ENCODE data around the gene PREB. TPM values are rescaled to one million over a fixed set of nuclear protein-coding genes. Genes with fewer than 3 reads are reported as not detected.

The PREB gene
- total and polyA plus RNA-seq, 2 of the 13 experiments (the other 11 are each of a cell fraction or from before 2014, with no cell fraction given) = 112 to 192 TPM

DNA sequence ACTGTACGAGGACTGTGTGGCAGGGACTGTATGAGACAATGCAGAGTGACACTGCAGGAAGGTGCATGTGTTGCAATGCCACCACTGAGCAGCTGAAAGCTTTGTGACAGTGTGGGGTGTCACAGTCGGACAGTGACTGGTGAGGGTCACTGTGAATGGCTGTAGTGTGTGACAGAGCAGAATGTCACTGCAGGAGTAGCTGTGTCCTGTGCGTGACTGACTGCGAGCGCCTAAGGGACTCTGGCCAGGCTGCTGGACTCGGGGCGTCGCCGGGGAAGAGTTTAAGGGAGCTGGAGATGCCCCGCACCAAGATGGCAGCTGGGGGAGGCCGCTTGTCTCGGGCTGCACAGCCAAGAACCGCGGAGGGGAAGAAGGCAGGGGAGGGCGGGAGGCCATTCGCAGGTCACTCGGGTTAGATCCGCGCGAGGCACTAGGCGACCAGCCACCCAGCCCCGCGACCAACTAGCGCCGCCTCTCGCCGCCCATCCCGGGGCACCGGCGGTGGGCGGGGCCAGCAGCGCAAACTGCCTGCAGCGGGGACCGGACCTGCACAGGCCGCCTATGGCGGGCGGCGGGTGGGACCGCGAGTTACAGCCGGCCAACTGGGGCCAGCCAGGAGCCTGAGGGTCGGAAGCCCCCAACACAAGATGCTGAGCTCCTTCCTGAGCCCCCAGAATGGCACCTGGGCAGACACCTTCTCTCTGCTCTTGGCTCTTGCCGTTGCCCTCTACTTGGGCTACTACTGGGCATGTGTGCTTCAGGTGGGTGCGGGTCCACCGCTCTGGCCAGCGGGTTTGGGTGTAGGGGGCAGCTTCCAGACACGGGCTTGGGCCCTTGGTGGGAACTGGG is 10.9 kb downstream of the PREB start, which contains the start of gene ABHD1:
TSS of gene ABHD1 (plus strand) at position 514 of the 849 bp plus-strand sequence. CDS start at position 648, 134 bp downstream.
- no peaks in the 10 kb centered on the region for H3K36me3 ChIP-seq (replicated peaks in 1 of 2; ENCODE audit: control insufficient read depth in 1 of 2, insufficient read depth in 2 of 2, low read length in 2 of 2)
- peaks cover 60% of the 10 kb centered on the region for H3K4me1 ChIP-seq (ENCODE audit: insufficient read depth, low read length)
- H3K79me2 ChIP-seq (ENCODE audit: insufficient read depth, low read length) = no peaks in the 10 kb centered on the region
- no peak within 1 kb of the TSS for H3K27ac ChIP-seq (ENCODE audit: extremely low read length, insufficient read depth, low read length)
- H3K4me3 ChIP-seq (replicated peaks in 1 of 3; ENCODE audit: insufficient read depth in 1 of 3, low read depth in 2 of 3, low read length in 3 of 3) = peak within 1 kb of the TSS; percentile 46 to 80 (median 62)
- in situ Hi-C loops (cut with HindIII; ENCODE audit: extremely low pct_ligation_motif_present, low pct_unique_long_range_greater_than_20kb) = no loop called here
- intact Hi-C loops (cut with micrococcal nuclease; ENCODE audit: unreplicated experiment) = loop anchor here (1.0 kb wide), 1 partner anchor 11 kb away; the partner anchor contains the start of gene PREB
- POLR2A ChIA-PET = interaction anchor here (0.9 to 5.3 kb wide), 14 partner anchors 10 to 88 kb away, joined by 3 to 76 read pairs (median 4); partner anchors contain the start of genes ATRAID, KHK, OST4 and PREB
- DNase-seq (ENCODE audit: low spot score) (peak; percentile 59), FAIRE-seq (peak; percentile 55), ATAC-seq (peak; percentile 78)
- no peaks in the 10 kb centered on the region for H4K20me1 ChIP-seq (ENCODE audit: insufficient read depth, low read length)
- CTCF ChIA-PET (ENCODE audit: low intra/inter-chr PET ratio, low total read pairs) = no interaction called here
- H3K9me3 ChIP-seq (ENCODE audit: low read length) = no peaks in the 10 kb centered on the region
- H3K27me3 ChIP-seq (ENCODE audit: control insufficient read depth in 1 of 2, insufficient read depth in 2 of 2, low read length in 2 of 2) = peaks cover 2 to 42% of the 10 kb centered on the region in 2 experiments; a peak in 4 of 5 replicates
- H3K4me2 ChIP-seq (ENCODE audit: low read depth, low read length) = peak within 1 kb of the TSS; percentile 99
- peak within 1 kb of the TSS; percentile 66 for H3K9ac ChIP-seq (ENCODE audit: insufficient read depth, low read depth, low read length)
- H2AFZ ChIP-seq (ENCODE audit: low read length) = peak within 1 kb of the TSS; percentile 4
- BruUV-seq (replicated peaks) = no TSS peak
- WGBS (ENCODE audit: low lambda C conversion rate) = 2% methylated on average over 25 of the region's 47 CpGs
- TF ChIP-seq U2AF2 (IDR thresholded peaks at IDR 0.05; ENCODE audit: low read depth, low read length) = no peak
- TF ChIP-seq ZNF432 (CRISPR knock-in tag; IDR thresholded peaks at IDR 0.05; ENCODE audit: borderline replicate concordance) = no peak
- no peak for TF ChIP-seq ZNF44 (CRISPR knock-in tag; IDR thresholded peaks at IDR 0.05)
- no peak for TF ChIP-seq ZNF598 (CRISPR knock-in tag; IDR thresholded peaks at IDR 0.05; ENCODE audit: borderline replicate concordance)
- TF ChIP-seq ASH2L (IDR thresholded peaks at IDR 0.05; ENCODE audit: insufficient read length, low read depth, low read length) = no peak
- TF ChIP-seq, protein P1, sequence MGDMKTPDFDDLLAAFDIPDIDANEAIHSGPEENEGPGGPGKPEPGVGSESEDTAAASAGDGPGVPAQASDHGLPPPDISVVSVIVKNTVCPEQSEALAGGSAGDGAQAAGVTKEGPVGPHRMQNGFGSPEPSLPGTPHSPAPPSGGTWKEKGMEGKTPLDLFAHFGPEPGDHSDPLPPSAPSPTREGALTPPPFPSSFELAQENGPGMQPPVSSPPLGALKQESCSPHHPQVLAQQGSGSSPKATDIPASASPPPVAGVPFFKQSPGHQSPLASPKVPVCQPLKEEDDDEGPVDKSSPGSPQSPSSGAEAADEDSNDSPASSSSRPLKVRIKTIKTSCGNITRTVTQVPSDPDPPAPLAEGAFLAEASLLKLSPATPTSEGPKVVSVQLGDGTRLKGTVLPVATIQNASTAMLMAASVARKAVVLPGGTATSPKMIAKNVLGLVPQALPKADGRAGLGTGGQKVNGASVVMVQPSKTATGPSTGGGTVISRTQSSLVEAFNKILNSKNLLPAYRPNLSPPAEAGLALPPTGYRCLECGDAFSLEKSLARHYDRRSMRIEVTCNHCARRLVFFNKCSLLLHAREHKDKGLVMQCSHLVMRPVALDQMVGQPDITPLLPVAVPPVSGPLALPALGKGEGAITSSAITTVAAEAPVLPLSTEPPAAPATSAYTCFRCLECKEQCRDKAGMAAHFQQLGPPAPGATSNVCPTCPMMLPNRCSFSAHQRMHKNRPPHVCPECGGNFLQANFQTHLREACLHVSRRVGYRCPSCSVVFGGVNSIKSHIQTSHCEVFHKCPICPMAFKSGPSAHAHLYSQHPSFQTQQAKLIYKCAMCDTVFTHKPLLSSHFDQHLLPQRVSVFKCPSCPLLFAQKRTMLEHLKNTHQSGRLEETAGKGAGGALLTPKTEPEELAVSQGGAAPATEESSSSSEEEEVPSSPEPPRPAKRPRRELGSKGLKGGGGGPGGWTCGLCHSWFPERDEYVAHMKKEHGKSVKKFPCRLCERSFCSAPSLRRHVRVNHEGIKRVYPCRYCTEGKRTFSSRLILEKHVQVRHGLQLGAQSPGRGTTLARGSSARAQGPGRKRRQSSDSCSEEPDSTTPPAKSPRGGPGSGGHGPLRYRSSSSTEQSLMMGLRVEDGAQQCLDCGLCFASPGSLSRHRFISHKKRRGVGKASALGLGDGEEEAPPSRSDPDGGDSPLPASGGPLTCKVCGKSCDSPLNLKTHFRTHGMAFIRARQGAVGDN (CRISPR knock-in tag; IDR thresholded peaks at IDR 0.05) = peak; percentile 97
- peak; percentile 77; the same call in 1 of the 2 replicates for TF ChIP-seq SAP130 (CRISPR knock-in tag; IDR thresholded peaks at IDR 0.05; ENCODE audit: low read depth)
- no peak for TF ChIP-seq SP1 (IDR thresholded peaks at IDR 0.05)
- TF ChIP-seq SP1 (CRISPR knock-in tag; IDR thresholded peaks at IDR 0.05) = peak; percentile 74
- peak; percentile 87 for TF ChIP-seq HDAC1 (CRISPR knock-in tag; IDR thresholded peaks at IDR 0.05)
- TF ChIP-seq SYNCRIP (IDR thresholded peaks at IDR 0.05; ENCODE audit: insufficient read depth, low read depth, low read length) = no peak
- TF ChIP-seq, protein P2, sequence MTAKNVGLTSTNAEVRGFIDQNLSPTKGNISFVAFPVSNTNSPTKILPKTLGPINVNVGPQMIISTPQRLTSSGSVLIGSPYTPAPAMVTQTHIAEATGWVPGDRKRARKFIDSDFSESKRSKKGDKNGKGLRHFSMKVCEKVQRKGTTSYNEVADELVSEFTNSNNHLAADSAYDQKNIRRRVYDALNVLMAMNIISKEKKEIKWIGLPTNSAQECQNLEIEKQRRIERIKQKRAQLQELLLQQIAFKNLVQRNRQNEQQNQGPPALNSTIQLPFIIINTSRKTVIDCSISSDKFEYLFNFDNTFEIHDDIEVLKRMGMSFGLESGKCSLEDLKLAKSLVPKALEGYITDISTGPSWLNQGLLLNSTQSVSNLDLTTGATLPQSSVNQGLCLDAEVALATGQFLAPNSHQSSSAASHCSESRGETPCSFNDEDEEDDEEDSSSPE (CRISPR knock-in tag; IDR thresholded peaks at IDR 0.05) = 0 out of 2 replicates have a peak, but pooled peaks have one; percentile 28
- TF ChIP-seq ZNF747 (CRISPR knock-in tag; IDR thresholded peaks at IDR 0.05; ENCODE audit: borderline replicate concordance) = no peak
- TF ChIP-seq ZNF556 (CRISPR knock-in tag; IDR thresholded peaks at IDR 0.05; ENCODE audit: borderline replicate concordance) = no peak; the same call in 1 of the 2 replicates
- TF ChIP-seq ZNF124 (CRISPR knock-in tag; IDR thresholded peaks at IDR 0.05) = no peak
- TF ChIP-seq, protein P3, sequence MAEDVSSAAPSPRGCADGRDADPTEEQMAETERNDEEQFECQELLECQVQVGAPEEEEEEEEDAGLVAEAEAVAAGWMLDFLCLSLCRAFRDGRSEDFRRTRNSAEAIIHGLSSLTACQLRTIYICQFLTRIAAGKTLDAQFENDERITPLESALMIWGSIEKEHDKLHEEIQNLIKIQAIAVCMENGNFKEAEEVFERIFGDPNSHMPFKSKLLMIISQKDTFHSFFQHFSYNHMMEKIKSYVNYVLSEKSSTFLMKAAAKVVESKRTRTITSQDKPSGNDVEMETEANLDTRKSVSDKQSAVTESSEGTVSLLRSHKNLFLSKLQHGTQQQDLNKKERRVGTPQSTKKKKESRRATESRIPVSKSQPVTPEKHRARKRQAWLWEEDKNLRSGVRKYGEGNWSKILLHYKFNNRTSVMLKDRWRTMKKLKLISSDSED (CRISPR knock-in tag; IDR thresholded peaks at IDR 0.05) = no peak
- no peak for TF ChIP-seq ADNP (CRISPR knock-in tag; IDR thresholded peaks at IDR 0.05)
- TF ChIP-seq ZNF33A (CRISPR knock-in tag; IDR thresholded peaks at IDR 0.05; ENCODE audit: borderline replicate concordance) = no peak

Data from HepG2 (cell line).